ENCODE results near the gene NINJ2.
A peak's percentile ranks its signal among the peaks of the same experiment; 100 is the strongest.

Gene NINJ2

GRCh38 chr12:627863-628741 is 35.1 kb downstream of the NINJ2 start:
- Histone ChIP-seq H3K4me1 (ENCODE audit: insufficient read depth, insufficient read length) (peaks cover 23% of the 10 kb centered on the region), H3K36me3 (ENCODE audit: insufficient read depth, insufficient read length, low read length) (no peaks in the 10 kb centered on the region), H3K9me3 (ENCODE audit: insufficient read depth, low read length) (no peaks in the 10 kb centered on the region), H3K27me3 (ENCODE audit: insufficient read depth, insufficient read length) (no peaks in the 10 kb centered on the region), H3K9ac (ENCODE audit: insufficient read length, low read depth) (peak overlapping the region; percentile 28), H3K4me3 (ENCODE audit: insufficient read length, low read depth) (no peak overlapping the region)
- DNase-seq (ENCODE audit: low read depth, low spot score): no peak
- TF ChIP-seq YY1 (IDR thresholded peaks at IDR 0.05; ENCODE audit: insufficient read depth, insufficient read length) (no peak), ZNF274 (IDR thresholded peaks at IDR 0.05; ENCODE audit: low read depth, low read length) (no peak), SUZ12 (IDR thresholded peaks at IDR 0.05; ENCODE audit: extremely low read depth, insufficient read depth, insufficient read length) (no peak)

DNA sequence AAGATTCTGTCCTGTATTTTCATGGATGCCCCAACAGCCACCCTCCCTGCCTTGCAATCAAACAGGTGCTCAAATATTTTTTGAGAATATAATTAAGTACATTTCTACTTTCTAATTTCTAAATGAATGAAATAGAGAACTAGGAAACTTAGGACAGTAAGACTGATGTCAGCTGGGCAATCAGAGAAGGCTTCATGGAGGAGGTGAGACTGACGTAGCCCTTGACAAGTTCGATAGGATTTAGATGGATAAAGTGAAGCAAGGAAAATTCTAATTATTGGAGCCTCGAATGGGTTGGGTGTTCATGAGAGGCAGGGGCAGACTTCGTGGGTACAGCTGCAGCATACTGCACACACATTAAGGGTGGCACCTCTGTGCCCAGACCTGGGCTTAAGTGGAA is 36.0 kb downstream of the NINJ2 start:
- TF ChIP-seq SUZ12 (IDR thresholded peaks at IDR 0.05; ENCODE audit: extremely low read depth, insufficient read depth, insufficient read length): no peak
- TF ChIP-seq ZNF274 (IDR thresholded peaks at IDR 0.05; ENCODE audit: low read depth, low read length): no peak
- no peak for TF ChIP-seq YY1 (IDR thresholded peaks at IDR 0.05; ENCODE audit: insufficient read depth, insufficient read length)
- no peak overlapping the region for H3K9ac ChIP-seq (ENCODE audit: insufficient read length, low read depth)

GRCh38 chr12:625998-626397 is 37.2 kb downstream of the NINJ2 start:
- no peaks in the 10 kb centered on the region for H3K27me3 ChIP-seq (ENCODE audit: insufficient read depth, insufficient read length)
- H3K36me3 ChIP-seq (ENCODE audit: insufficient read depth, insufficient read length, low read length): no peaks in the 10 kb centered on the region
- peaks cover 23% of the 10 kb centered on the region for H3K4me1 ChIP-seq (ENCODE audit: insufficient read depth, insufficient read length)
- H3K4me3 ChIP-seq (ENCODE audit: insufficient read length, low read depth): no peak overlapping the region
- TF ChIP-seq ZNF274 (IDR thresholded peaks at IDR 0.05; ENCODE audit: low read depth, low read length) (no peak), SUZ12 (IDR thresholded peaks at IDR 0.05; ENCODE audit: extremely low read depth, insufficient read depth, insufficient read length) (no peak), YY1 (IDR thresholded peaks at IDR 0.05; ENCODE audit: insufficient read depth, insufficient read length) (no peak)
- H3K9ac ChIP-seq (ENCODE audit: insufficient read length, low read depth): no peak overlapping the region
- no peaks in the 10 kb centered on the region for H3K9me3 ChIP-seq (ENCODE audit: insufficient read depth, low read length)
- DNase-seq (ENCODE audit: low read depth, low spot score): no peak

More for the DNA sequence above, 36.0 kb downstream of the NINJ2 start:
- no peak overlapping the region for H3K4me3 ChIP-seq (ENCODE audit: insufficient read length, low read depth)
- H3K9me3 ChIP-seq (ENCODE audit: insufficient read depth, low read length): no peaks in the 10 kb centered on the region
- H3K4me1 ChIP-seq (ENCODE audit: insufficient read depth, insufficient read length): peaks cover 23% of the 10 kb centered on the region
- DNase-seq (ENCODE audit: low read depth, low spot score): no peak
- H3K36me3 ChIP-seq (ENCODE audit: insufficient read depth, insufficient read length, low read length): no peaks in the 10 kb centered on the region
- H3K27me3 ChIP-seq (ENCODE audit: insufficient read depth, insufficient read length): no peaks in the 10 kb centered on the region

DNA sequence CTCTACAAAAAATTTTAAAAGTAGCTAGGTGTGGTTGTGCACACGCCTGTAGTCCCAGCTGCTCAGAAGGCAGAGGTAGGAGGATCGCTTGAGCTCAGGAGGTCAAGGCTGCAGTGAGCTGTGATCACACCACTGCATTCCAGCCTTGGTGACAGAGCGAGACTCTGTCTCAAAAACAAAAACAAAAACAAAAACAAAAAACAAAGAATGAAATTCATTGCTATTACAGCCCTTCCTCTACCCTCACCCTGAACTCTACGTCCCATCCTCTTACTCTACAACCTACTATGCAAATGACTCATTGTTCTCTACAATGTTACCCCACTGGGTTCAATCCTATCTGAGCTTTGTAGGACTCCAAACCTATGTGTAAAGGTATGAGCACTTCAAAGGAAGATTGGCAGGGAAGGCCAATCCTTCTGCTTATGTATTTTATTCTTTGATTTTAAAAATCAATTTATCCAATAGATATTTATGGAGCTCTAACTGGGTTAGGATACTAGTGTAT is 39.3 kb downstream of the NINJ2 start:
- peak; percentile 61 for DNase-seq (ENCODE audit: low read depth, low spot score)
- Histone ChIP-seq H3K4me3 (ENCODE audit: insufficient read length, low read depth) (no peak overlapping the region), H3K9ac (ENCODE audit: insufficient read length, low read depth) (no peak overlapping the region), H3K36me3 (ENCODE audit: insufficient read depth, insufficient read length, low read length) (no peaks in the 10 kb centered on the region), H3K27me3 (ENCODE audit: insufficient read depth, insufficient read length) (no peaks in the 10 kb centered on the region), H3K9me3 (ENCODE audit: insufficient read depth, low read length) (no peaks in the 10 kb centered on the region), H3K4me1 (ENCODE audit: insufficient read depth, insufficient read length) (peaks cover 19% of the 10 kb centered on the region)
- TF ChIP-seq ZNF274 (IDR thresholded peaks at IDR 0.05; ENCODE audit: low read depth, low read length): no peak
- TF ChIP-seq YY1 (IDR thresholded peaks at IDR 0.05; ENCODE audit: insufficient read depth, insufficient read length): no peak
- TF ChIP-seq SUZ12 (IDR thresholded peaks at IDR 0.05; ENCODE audit: extremely low read depth, insufficient read depth, insufficient read length): no peak

DNA sequence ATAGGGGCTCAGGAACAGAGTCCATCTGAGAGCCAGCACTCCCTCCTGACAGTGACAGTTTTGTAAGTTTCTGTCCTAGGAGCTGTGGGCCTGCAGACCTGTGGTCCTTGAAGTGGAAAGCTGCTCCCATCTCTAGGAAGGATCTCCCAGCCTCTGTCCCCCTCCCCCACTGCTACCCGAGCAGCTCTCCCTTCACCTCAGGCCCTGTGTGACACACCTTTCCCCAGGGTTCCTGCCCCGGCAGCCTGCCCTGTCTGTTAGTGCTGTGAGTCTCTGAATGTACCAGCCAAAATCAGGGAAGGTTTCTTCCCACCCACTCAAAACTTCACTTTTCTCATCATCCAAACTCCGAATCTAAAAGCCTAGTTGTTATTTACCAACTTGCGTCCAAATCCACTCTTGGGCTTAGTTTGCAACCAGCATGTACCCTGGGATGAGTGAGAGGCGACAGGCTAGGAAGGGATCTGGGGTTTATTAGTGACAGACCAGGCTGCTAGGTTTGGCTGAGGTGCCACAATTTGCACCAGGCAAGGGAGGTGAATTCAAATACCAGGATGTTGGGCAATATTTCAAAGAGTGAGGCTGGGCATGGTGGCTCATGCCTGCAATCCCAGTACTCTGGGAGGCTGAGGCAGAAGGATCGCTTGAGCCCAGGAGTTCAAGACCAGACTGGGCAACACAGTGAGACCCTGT is 39.9 kb downstream of the NINJ2 start:
- Histone ChIP-seq H3K4me3 (ENCODE audit: insufficient read length, low read depth) (no peak overlapping the region), H3K27me3 (ENCODE audit: insufficient read depth, insufficient read length) (peaks cover 4% of the 10 kb centered on the region), H3K4me1 (ENCODE audit: insufficient read depth, insufficient read length) (peaks cover 19% of the 10 kb centered on the region), H3K9me3 (ENCODE audit: insufficient read depth, low read length) (no peaks in the 10 kb centered on the region), H3K9ac (ENCODE audit: insufficient read length, low read depth) (peak overlapping the region; percentile 23), H3K36me3 (ENCODE audit: insufficient read depth, insufficient read length, low read length) (no peaks in the 10 kb centered on the region)
- TF ChIP-seq YY1 (IDR thresholded peaks at IDR 0.05; ENCODE audit: insufficient read depth, insufficient read length) (no peak), SUZ12 (IDR thresholded peaks at IDR 0.05; ENCODE audit: extremely low read depth, insufficient read depth, insufficient read length) (no peak), ZNF274 (IDR thresholded peaks at IDR 0.05; ENCODE audit: low read depth, low read length) (no peak)
- no peak for DNase-seq (ENCODE audit: low read depth, low spot score)

DNA sequence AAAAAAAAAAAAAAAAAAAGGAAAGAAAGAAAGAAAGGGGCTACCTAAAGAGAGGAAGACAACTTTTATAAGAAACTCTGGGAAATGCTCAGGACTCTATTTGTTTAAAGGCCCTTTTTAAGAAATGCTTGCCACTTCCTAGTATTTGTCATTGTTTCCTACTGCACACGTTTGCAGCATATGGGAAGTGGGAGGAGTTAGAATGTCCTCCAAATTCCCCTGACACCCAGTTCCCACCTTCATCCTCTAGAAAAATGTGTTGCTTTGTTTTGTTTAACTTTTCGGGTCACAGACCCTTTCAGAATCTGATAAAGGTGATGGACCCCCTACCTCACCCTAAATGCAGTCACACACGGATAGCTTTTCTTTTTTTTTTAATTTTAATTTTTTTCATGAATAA is 40.8 kb downstream of the NINJ2 start:
- no peak for DNase-seq (ENCODE audit: low read depth, low spot score)
- no peaks in the 10 kb centered on the region for H3K36me3 ChIP-seq (ENCODE audit: insufficient read depth, insufficient read length, low read length)

DNA sequence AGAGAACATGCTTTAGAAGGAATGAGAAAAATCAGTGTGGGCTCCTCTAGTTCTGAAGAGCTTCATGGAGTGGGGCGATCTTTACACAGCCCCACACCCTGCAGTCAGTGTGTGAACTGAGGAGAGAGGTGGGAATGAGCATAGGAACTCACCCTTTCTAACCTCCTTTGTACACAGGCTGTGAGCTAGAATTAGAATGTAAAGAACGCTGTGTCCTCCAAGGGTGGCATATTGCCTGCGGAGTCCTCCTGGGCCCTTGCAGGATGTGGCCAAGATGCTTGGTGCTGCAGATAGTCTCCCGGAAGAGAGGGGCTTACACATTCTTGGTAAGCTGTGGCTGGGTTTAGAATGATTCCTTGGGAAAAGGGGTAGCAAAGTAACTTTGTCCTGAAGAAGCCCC is 43.9 kb downstream of the NINJ2 start:
- TF ChIP-seq ZNF274 (IDR thresholded peaks at IDR 0.05; ENCODE audit: low read depth, low read length) (no peak), YY1 (IDR thresholded peaks at IDR 0.05; ENCODE audit: insufficient read depth, insufficient read length) (no peak), SUZ12 (IDR thresholded peaks at IDR 0.05; ENCODE audit: extremely low read depth, insufficient read depth, insufficient read length) (no peak)

More for the DNA sequence above, 40.8 kb downstream of the NINJ2 start:
- Histone ChIP-seq H3K9ac (ENCODE audit: insufficient read length, low read depth) (no peak overlapping the region), H3K9me3 (ENCODE audit: insufficient read depth, low read length) (no peaks in the 10 kb centered on the region), H3K4me1 (ENCODE audit: insufficient read depth, insufficient read length) (peaks cover 19% of the 10 kb centered on the region), H3K27me3 (ENCODE audit: insufficient read depth, insufficient read length) (peaks cover 4% of the 10 kb centered on the region), H3K4me3 (ENCODE audit: insufficient read length, low read depth) (no peak overlapping the region)
- TF ChIP-seq YY1 (IDR thresholded peaks at IDR 0.05; ENCODE audit: insufficient read depth, insufficient read length) (no peak), ZNF274 (IDR thresholded peaks at IDR 0.05; ENCODE audit: low read depth, low read length) (no peak), SUZ12 (IDR thresholded peaks at IDR 0.05; ENCODE audit: extremely low read depth, insufficient read depth, insufficient read length) (no peak)

More for the DNA sequence above, 43.9 kb downstream of the NINJ2 start:
- H3K4me3 ChIP-seq (ENCODE audit: insufficient read length, low read depth): no peak overlapping the region
- peaks cover 27% of the 10 kb centered on the region for H3K4me1 ChIP-seq (ENCODE audit: insufficient read depth, insufficient read length)
- DNase-seq (ENCODE audit: low read depth, low spot score): no peak
- no peaks in the 10 kb centered on the region for H3K9me3 ChIP-seq (ENCODE audit: insufficient read depth, low read length)
- H3K27me3 ChIP-seq (ENCODE audit: insufficient read depth, insufficient read length): peaks cover 6% of the 10 kb centered on the region
- H3K9ac ChIP-seq (ENCODE audit: insufficient read length, low read depth): no peak overlapping the region
- H3K36me3 ChIP-seq (ENCODE audit: insufficient read depth, insufficient read length, low read length): no peaks in the 10 kb centered on the region
